ENCODE data around the gene SLC29A1.
A peak's percentile ranks its signal among the peaks of the same experiment; 100 is the strongest.
"Not testable (repeated sequence)": the region's sequence is repeated elsewhere in the genome, so short reads cannot be mapped to it uniquely, and the experiment has no call there.

The SLC29A1 gene

DNA sequence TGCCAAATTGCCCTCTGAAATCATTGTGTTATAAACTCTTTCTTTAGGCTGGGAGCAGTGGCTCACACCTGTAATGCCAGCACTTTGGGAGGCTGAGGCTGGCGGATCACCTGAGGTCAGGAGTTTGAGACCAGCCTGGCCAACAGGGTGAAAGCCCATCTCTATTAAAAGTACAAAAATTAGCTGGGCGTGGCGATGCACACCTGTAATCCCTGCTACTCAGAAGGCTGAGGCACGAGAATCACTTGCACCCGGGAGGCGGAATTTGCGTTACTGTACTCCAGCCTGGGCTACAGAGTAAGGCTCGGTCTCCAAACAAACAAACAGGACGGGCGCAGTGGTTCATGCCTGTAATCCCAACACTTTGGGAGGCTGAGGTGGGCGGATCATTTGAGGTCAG is 27.0 kb upstream of the SLC29A1 start:
- not testable (repeated sequence) for DNase-seq

DNA sequence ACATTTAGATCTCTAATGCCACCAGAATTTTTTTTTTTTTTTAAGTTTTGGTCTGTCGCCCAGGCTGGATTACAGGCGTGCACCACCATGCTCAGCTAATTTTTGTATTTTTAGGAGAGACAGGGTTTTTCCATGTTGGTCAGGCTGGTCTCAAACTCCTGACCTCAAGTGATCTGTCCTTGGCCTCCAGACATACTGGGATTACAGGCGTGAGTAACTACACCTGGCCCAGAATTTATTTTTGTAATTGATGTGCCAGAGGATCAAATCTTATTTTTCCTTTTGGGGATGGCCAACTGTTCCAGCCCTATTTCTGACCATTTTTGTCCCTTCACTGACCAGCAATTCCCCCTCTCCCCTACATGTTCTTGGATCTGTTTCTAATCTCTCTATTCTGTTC is 24.7 kb upstream of the SLC29A1 start:
- DNase-seq, result no peak

DNA sequence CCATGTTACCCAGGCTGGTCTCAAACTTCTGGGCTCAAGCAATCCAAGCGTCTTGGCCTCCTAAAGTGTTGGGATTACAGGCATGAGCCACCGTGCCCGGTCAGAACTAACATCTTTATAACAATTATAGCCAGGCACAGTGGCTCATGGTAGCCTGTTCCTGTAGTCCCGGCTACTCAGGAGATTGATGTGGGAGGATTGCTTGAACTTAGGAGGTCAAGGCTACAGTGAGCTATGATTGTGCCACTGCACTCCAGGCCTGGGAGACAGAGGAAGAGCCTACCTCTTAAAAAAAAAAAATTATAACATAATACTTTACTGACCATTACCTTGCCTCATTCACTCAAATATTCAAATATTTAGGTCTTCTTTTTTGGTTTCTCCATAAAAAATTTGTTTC is 23.5 kb upstream of the SLC29A1 start:
- no peak for DNase-seq

DNA sequence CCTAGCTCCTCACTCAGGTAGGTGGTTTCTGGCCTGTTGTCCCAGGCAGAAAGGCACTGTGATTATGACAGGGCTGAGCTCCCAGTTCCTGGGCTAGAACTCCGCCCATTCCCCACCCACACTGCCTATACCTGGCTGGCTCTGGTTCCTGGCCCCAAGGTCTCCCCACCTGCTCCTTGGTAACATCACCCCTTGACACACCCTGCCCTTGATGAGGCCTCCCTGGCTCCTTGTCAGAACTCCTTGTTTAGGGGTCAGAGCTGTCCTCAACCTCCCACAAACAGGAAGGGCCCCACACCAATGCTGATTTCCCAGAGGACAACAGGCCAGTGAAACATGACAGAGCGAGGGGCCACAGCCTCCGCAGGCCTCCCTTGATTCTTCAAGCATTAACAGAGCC is 22.2 kb upstream of the SLC29A1 start:
- no peak for DNase-seq

DNA sequence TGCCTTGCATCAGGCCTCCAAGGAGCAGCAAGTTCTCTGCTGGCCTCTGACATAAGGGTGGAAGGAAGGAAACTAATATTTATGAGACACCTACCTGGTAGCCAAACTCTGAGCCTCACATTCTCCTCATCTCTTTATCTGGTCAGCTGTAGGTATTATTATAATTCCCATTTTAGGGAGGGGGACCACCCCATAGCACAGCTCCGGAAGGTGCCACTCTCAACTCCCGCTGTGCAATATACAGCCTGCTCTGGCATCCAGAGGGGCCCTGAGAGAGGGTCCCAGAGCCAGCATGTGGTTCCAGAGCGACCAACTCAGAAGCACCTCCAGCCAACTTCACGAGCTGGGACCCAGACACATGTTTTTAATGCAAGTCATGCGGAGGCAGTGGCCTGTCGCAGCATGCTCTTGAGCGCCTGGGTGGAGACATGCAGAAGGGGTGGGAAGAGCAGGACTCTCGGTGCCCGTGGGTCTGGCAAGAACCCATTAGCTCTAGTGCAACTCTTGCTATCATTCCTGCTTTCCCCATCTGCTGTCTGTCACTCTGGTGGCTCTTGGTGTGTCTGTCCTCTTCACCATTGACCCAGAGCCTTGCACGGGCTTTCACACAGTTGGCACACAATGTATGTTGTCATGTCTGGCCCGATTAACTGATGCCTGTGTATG is 21.6 kb upstream of the SLC29A1 start:
- no peak for DNase-seq

DNA sequence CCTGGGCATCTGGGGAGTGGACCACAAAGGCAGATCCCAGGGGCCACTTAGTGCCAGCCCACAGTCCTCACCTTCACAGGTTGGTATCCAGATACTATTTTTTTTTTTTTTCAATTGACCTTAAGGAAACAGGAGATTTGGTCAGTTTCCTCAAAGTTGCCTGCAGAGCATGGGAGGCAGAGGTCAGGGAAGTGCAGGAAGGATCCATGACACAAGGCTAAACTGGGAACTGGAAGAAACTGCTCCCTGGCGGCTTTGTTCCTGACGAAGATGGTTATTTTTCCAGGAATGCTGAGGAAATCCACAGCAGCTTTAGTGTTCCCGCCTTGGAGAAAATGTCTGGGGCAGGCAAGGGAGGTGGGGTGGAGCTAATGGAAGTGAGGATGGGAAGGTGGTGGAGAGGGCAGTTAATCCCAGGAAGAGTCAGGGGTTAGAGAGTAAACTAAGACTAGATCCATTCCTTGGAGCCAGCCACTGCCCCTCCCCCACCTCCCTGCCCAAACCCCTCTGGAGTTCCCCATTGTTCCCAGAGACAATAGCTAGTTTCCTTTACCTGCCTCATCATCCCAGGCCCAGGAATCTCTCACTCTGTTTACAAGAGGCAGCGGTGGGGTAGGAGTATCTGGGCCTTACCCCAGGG is 20.9 kb upstream of the SLC29A1 start:
- DNase-seq, result no peak

DNA sequence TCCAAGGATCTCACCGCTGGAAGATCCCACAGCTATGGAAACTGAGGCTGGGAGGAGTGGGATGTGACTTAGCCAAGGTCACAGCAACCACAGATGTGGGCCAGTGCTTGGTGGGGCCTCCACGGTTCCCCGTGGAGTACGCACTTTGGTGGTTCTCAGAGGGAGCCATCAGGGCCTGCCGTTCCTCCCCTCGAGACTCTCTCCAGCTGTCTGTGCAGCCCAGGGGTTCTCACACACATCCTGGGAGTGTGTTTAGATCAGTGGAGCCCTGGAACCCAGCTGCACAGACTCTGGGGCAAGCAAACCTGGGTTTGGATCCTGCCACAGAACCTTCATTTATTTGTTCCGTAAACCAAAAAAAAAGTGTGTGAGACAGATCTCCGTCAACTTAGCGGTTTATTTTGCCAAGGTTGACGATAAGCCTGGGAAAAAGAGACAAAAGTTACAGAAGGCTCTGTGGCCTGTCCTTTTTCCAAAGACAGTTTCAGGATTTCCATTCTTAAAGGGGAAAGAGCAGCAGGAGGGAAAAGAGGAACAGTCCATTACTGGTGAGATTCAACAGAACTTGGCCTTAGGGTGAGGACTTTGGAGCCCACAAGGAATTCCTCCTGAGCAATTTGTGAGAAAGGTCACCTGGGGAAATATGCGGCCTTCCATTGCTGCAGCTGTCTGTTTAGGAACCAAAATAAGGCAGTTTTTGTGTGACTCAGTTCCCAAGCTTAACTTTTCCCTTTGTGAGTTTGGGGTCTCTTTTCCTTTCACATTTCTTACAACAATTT is 20.2 kb upstream of the SLC29A1 start:
- no peak for DNase-seq

DNA sequence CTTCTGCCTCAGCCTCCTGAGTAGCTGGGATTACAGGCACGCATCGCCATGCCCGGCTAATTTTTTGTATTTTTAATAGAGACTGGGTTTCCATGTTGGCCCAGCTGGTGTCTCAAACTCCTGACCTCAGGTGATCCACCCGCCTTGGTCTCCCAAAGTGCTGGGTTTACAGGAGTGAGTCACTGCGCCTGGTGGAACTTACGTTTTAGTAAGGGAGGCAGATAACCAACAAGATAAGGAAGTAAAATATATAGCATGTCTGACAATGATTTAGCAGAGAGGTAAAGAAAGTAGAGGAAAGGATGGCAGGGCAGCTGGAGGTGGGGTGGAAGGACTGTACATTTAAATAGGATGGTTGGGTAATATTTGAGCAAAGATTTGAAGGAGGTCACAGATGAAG is 19.4 kb upstream of the SLC29A1 start:
- no peak for DNase-seq

DNA sequence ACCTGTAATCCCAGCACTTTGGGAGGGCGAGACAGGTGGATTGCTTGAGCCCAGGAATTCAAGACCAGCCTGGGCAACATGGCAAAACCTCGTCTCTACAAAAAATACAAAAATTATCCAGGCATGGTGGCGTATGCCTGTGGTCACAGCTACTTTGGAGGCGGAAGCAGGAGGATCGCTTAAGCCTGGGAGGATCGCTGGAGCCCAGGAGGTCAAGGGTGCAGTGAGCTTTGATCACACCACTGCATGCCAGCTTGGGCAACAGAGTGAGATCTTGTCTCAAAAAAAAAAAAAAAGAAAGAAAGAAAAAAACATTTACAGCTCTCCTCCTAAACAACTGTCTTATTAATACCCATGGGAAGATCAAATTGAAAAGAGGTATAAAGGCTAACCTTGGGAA is 15.4 kb upstream of the SLC29A1 start:
- no peak for DNase-seq

DNA sequence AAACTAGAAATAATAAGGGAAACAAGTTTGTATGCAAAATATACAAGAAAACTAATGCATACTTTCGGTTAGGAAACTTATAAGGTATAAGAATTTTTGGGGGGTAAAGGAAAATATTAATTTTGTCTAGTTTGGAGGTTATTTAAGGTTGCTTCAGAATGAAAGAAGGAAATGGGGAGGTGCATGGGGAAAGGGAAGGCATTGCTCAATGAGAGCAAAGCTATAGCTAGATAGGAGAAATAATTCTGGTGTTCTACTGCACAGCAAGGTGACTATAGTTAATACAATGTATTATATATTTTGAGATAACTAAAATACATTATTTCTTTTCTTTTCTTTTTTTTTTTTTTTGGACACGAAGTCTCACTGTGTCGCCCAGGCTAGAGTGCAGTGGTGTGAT is 12.1 kb upstream of the SLC29A1 start:
- no peak for DNase-seq

DNA sequence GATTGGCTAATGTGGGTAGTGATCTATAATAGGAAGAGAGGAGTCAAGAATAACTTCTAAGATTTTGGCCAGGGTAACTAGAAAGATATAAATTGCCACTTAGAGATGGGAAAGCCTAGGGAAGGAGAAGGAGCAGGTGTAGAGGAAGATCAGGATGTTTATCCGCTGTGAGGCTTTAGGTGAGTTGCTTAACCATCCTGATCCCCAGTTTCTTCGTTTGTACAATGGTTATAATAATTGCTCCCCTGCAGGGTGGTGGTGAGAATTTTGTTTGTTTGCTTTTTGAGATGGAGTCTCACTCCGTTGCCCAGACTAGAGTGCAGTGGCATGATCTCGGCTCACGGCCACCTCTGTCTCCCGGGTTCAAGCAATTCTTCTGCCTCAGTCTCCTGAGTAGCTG is 9.1 kb upstream of the SLC29A1 start:
- DNase-seq, result no peak

DNA sequence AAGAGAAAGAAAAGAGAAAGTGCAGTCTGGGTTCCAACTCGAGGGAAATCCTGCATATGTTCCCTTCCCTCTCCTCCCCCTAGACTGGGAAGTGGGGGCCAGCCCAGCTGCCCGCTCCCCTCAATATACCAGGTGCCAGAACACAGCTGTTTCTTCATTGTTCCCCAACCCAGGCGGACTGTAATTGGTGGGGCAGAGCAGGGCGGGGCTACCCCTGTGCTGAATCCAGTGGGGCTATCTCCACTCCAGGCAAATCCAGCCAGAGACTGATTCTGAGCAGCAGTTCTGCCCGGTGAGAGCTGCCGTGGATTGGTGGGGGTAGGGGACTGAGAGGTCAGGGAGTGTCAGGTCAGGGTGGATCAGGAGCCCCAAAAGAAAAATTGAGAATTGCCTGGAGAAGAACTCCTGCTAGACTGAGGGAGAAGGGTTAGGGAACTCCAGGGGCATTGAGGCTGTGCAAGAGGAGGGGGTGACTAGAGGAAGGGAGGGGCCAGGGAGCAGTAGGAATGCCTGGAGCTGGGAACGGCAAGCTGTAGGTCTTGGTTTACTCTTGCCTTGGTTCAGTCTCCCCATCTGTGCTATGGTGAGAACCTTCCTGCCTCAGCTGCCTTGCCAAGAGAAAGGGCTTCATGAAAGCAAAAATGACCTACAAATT is 6.6 kb upstream of the SLC29A1 start, which contains the start of gene MYMX:
MYMX (plus strand) TSS at position 250 of the 655 bp plus-strand sequence. CDS start 546 bp downstream, outside the sequence.
- DNase-seq, result no peak

DNA sequence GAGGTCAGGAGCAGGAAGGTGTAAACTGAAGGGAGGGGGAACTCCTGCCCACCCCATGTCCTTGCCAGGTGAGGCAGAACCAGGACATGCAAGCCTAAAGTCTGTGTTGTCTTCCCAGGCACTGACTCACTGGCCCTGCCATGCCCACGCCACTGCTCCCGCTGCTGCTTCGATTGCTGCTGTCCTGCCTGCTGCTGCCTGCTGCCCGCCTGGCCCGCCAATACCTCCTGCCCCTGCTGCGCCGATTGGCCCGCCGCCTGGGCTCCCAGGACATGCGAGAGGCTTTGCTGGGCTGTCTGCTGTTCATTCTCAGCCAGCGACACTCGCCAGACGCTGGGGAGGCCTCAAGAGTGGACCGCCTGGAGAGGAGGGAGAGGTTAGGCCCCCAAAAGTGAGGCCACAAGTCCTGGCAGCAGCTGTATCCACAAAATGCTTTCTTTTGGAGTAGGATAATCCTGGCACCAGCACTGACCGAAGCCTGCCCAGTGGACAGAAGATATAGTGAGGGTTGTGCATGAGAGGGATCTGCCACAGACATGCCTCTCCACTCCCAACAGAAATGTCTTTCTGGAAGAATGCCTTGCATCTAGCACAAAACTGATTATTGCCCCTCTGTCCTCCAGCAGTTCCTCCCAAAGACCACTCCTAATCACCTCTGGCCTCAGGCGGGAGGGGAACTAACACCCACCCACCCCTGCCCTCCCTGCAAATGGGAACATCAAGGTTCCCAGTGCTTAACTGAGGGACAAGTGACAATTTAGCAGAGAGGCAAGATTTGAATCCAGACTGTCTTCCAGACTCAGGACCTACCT is 5.9 kb upstream of the SLC29A1 start:
- peak in 1 of 2 experiments; percentile 24 for DNase-seq

DNA sequence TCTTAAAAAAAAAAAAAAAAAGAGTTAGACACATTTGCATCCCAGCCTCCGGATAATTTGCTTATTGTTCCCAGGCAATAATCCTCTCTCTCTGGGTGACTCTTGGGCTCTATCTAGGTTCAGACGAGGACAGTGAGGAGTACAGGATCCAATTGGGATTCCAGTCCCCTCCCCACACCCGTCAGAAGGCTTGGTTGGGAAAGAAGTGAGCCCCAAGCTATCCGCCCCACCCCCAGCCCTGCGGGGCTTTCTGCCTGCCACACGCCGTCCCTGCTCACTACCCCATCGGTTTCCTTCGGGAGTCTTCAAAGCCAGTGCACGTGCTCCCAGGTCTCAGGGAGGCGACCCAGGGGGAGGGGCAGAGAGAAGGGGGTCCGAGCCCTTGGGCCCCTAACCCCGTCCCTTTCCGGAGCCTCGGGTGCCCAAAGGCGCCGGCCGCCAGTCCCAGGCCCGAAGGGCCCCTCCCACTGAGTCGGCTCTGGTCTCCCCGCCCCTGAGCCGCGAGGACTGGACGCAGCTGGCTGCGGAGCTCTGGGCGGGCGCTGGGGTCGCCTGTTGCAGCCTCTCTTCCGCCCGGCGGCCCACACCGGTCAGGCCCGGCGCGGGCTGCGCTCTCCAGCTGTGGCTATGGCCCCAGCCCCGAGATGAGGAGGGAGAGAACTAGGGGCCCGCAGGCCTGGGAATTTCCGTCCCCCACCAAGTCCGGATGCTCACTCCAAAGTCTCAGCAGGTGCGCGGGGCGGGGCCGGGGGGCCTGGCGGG is 4.2 kb upstream of the SLC29A1 start:
- peak; percentile 65 to 68 for DNase-seq

DNA sequence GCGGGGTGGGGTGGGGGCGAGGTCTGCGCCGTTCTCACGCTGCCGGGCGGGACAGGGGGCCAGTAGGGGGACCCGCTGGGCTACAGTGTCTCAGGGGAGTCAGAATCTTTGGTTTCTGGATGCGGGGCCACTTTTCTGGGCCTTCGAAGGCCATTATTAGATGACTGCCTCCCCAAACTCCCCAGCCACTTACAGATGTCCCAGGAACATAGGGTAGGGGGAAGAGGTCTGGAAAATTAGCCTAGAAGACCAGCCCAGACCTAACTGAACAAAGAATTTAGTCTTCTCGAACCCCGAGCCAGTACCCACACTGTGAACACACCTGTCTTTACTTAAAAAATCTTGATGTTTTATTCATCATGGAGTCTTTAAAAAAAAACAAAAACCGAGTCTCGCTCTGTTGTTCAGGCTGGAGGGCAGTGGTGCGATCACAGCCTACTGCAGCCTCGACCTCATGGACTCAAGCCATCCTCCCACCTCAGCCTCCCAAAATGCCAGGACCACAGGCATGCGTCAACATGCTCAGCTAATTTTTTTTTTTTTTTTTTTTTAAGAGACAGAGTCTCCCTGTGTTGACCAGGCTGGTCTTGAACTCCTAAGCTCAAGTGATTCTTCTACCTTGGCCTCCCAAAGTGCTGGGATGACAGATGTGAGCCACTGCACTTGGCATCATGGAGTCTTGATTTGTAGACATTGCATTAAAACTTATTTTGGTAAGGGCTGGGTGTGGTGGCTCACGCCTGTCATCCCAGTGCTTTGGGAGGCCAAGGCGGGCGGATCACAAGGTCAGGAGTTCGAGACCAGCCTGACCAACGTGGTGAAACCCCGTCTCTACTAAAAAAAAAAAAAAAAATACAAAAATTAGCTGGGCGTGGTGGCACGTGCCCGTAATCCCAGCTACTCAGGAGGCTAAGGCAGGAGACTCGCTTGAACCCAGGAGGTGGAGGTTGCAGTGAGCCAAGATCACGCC is 3.3 kb upstream of the SLC29A1 start:
- no peak for DNase-seq

DNA sequence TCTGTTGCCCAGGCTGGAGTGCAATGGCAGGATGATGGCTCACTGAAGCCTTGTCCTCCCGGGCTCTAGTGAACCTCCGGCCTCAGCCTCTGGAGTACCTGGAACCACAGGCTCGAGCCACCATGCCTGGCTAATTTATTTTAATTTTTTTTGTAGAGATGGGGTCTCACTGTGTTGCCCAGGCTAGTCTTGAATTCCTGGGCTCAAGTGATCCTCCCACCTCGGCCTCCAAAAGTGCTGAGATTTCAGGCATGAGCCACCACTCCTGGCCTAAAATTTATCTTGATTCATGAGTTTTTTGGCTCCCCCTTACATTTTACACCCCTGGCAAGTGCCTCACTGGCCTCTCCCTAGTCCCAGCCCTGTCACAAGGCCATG is 2.5 kb upstream of the SLC29A1 start:
- no peak for DNase-seq

DNA sequence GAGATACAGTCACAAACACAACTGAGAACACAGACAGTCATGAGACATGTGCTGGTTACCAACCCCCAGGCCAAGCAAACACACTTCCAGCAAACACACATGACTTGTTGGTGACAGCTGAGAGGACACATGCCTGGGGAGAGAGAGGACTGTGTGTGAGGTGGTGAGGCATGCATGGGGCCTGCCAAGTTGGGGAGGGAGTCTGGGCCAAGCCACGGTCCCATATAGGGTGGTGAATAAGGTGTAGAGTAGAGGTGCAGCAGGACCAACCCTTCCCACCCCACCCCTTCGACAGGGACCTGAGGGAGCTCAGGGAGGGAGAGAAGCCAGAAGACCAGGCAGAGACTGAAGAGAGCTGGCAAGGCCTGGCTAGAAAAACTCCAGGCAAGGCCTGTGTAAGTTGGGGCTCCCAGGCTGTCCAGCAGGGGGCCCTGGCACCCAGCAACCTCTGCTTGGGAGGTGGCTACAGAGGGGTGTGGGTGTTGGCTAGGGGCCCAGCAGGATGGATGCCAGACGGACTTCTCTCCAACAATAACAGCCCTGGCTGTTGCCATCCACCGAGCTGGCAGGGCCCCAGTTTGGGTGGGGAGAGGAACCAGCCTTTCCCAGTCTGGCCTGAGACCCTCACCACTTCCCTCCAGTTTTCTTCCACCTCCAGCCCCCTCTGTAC is 2.0 kb upstream of the SLC29A1 start:
- DNase-seq, result peak; percentile 84 to 89

DNA sequence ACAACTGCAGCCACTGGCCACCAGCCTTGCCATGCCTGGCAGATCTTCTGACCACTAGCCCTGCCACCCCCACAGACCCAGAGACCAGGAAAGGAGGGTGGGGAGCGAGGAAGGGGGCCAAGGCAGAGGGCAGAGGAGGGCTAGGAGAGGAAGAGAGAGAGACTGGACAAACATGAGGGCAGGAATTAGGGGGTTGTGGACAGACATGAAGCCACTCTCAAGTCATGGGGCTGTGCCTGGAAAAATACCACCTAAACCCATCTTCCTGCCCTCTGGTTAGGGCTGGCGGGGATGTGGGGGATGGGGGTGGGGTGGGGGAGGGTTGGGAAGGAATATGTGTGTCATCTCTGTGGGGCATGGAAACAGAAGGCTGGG is 1.4 kb upstream of the SLC29A1 start:
- no peak for DNase-seq

DNA sequence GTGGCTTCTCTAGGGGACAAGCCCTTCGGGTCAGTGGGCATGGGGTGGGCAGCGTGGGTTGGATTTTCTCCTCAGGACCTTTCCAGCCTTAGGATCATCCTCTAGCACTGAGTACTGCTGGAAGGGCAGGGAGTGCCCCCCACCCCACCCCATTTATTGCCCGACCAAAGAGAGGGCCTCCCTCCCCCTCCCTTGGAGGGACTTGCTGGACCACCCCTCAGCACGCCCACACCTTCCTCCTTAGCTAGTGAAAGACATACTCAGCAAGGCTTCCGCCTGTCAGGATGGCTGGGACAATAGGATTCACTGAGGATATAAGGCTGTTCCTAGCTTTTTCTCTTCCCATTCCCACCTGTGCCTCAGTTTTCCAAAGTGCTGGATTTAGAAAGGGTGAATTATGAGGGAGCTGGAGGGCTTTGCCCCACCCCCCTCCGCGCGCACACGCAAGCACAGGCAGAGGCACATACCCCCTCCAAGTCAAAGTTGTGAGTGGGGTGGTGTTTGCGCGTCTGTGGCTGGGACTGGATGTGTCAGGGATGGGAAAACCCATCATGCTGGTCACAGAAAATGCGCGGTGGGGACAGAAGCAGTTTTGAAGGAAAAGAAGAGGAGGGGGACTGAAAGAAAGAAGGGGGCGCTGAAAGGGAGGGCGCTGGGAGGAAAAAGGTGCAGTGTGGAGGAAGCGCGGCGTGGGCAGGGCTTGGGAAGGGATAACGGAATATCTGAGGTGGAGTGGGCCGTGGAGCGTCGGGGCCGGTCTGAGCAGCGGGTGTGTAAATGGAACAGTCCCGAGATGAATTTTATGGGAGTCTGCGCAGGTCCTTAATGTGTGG is 693 bp upstream of the SLC29A1 start:
- no peak for DNase-seq
